Mononuclear cell (primary cell): ENCODE data around the gene DGKE. TPM values are rescaled to one million over a fixed set of nuclear protein-coding genes. Genes with fewer than 3 reads are reported as not detected.

Source experiments
- total RNA-seq: library from RNA; depleted of rRNA; stranded (reverse); fragments of >200 nt; gene quantifications from one replicate; pipeline ENCODE4 v1.2.3, GENCODE V29; 2012

DGKE gene
- total RNA-seq, 1 donor = 19.4 TPM

Other genes starting within 250 kb of the DGKE start
- gene NOG, start 240.5 kb upstream of the DGKE start, total RNA-seq = 12.0 TPM
- gene C17orf67, start 231 bp upstream of the DGKE start, total RNA-seq = 1.5 TPM
- gene TRIM25, start 79.9 kb downstream of the DGKE start, total RNA-seq = 33.4 TPM
- gene COIL, start 126.9 kb downstream of the DGKE start, total RNA-seq = 26.6 TPM
- 106 TPM for gene SCPEP1, start 144.0 kb downstream of the DGKE start, total RNA-seq